ENCODE measurements around the gene HAPLN3.

DNA sequence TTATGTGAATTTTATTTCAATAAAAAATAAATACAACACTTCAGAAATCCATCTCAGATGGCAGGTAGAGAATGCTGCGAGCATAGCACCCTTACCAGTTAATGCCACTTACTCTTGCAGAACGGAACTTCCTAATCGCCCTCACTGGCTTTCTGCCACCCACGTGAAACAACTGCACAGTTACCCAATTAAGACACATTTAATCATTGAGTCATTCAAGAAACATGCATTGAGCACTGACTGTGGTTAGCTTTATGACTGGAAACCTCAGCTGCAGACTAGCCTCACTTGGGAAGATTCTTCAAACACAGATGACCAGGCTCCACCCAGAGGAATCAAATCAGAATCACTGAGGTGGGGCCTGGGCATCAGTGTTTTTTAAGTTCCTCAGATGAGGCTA is 23.4 kb upstream of the HAPLN3 start:
- no peak for TF ChIP-seq YY2 (tag by site-specific recombination; IDR thresholded peaks at IDR 0.05)
- TF ChIP-seq ZNF121 (tag by site-specific recombination; IDR thresholded peaks at IDR 0.05) = no peak
- TF ChIP-seq ZFHX2 (tag by site-specific recombination; conservative IDR thresholded peaks at IDR 0.05) = peak; percentile 86
- no peak for TF ChIP-seq MYNN (tag by site-specific recombination; IDR thresholded peaks at IDR 0.05; ENCODE audit: borderline replicate concordance)
- TF ChIP-seq ZNF658 (tag by site-specific recombination; IDR thresholded peaks at IDR 0.05) = no peak
- peak; percentile 77 for TF ChIP-seq ZBTB21 (tag by site-specific recombination; IDR thresholded peaks at IDR 0.05)
- TF ChIP-seq, protein P1, sequence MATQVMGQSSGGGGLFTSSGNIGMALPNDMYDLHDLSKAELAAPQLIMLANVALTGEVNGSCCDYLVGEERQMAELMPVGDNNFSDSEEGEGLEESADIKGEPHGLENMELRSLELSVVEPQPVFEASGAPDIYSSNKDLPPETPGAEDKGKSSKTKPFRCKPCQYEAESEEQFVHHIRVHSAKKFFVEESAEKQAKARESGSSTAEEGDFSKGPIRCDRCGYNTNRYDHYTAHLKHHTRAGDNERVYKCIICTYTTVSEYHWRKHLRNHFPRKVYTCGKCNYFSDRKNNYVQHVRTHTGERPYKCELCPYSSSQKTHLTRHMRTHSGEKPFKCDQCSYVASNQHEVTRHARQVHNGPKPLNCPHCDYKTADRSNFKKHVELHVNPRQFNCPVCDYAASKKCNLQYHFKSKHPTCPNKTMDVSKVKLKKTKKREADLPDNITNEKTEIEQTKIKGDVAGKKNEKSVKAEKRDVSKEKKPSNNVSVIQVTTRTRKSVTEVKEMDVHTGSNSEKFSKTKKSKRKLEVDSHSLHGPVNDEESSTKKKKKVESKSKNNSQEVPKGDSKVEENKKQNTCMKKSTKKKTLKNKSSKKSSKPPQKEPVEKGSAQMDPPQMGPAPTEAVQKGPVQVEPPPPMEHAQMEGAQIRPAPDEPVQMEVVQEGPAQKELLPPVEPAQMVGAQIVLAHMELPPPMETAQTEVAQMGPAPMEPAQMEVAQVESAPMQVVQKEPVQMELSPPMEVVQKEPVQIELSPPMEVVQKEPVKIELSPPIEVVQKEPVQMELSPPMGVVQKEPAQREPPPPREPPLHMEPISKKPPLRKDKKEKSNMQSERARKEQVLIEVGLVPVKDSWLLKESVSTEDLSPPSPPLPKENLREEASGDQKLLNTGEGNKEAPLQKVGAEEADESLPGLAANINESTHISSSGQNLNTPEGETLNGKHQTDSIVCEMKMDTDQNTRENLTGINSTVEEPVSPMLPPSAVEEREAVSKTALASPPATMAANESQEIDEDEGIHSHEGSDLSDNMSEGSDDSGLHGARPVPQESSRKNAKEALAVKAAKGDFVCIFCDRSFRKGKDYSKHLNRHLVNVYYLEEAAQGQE (tag by site-specific recombination; IDR thresholded peaks at IDR 0.05) = no peak
- no peak for TF ChIP-seq ZNF311 (tag by site-specific recombination; IDR thresholded peaks at IDR 0.05; ENCODE audit: borderline replicate concordance)
- TF ChIP-seq, protein P2, sequence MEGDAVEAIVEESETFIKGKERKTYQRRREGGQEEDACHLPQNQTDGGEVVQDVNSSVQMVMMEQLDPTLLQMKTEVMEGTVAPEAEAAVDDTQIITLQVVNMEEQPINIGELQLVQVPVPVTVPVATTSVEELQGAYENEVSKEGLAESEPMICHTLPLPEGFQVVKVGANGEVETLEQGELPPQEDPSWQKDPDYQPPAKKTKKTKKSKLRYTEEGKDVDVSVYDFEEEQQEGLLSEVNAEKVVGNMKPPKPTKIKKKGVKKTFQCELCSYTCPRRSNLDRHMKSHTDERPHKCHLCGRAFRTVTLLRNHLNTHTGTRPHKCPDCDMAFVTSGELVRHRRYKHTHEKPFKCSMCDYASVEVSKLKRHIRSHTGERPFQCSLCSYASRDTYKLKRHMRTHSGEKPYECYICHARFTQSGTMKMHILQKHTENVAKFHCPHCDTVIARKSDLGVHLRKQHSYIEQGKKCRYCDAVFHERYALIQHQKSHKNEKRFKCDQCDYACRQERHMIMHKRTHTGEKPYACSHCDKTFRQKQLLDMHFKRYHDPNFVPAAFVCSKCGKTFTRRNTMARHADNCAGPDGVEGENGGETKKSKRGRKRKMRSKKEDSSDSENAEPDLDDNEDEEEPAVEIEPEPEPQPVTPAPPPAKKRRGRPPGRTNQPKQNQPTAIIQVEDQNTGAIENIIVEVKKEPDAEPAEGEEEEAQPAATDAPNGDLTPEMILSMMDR (tag by site-specific recombination; IDR thresholded peaks at IDR 0.05) = no peak
- TF ChIP-seq ZNF324 (tag by site-specific recombination; IDR thresholded peaks at IDR 0.05) = no peak
- no peak for TF ChIP-seq ZNF274 (IDR thresholded peaks at IDR 0.05; ENCODE audit: low read length)
- TF ChIP-seq ZNF274 (tag by site-specific recombination; IDR thresholded peaks at IDR 0.05; ENCODE audit: borderline replicate concordance) = no peak
- TF ChIP-seq ZNF510 (tag by site-specific recombination; IDR thresholded peaks at IDR 0.05; ENCODE audit: insufficient replicate concordance) = no peak
